GM12878 (cell line): ENCODE measurements around the gene JAKMIP1. TPM values are rescaled to one million over a fixed set of nuclear protein-coding genes. Genes with fewer than 3 reads are reported as not detected.

Experiments used
- ATAC-seq: fragments of 200-7000 bp; cut with Tn5 transposase; 3 replicates; pipeline ENCODE4 v1.9.1; 2020; ENCODE audit warnings: mild to moderate bottlenecking, moderate library complexity
- BruUV-seq: library from RNA; stranded (reverse); fragments of 400-500 nt; replicated peaks from 2 replicates; lab custom pipeline; 2021; lab: Mats Ljungman, UMichigan
- CTCF ChIA-PET: fragments of 300-600 bp; sonication (Branson Sonifier 250); formaldehyde crosslinking; extraction: SDS; loops from one replicate; lab custom pipeline; 2021; ENCODE audit warnings: inconsistent platforms; lab: Yijun Ruan, JAX
- POLR2A ChIA-PET: fragments of 350-600 bp; formaldehyde crosslinking; extraction: SDS; loops from one replicate; lab custom pipeline; 2021; ENCODE audit warnings: inconsistent platforms; lab: Charles Lee
- RAD21 ChIA-PET: fragments of 300-600 bp; sonication (Branson Sonifier 250); formaldehyde crosslinking; loops from one replicate; lab custom pipeline; 2023; ENCODE audit warnings: antibody characterized with exemption; ENCODE audit not compliant: unreplicated experiment; lab: Charles Lee
- SMC1A ChIA-PET: fragments of 300-600 bp; sonication (Branson Sonifier 250); formaldehyde crosslinking; loops from one replicate; lab custom pipeline; 2023; ENCODE audit not compliant: unreplicated experiment, uncharacterized antibody; lab: Charles Lee
- DNase-seq: peaks from one replicate; pipeline ENCODE4 v3.0.0-alpha.2; 2011; ENCODE audit warnings: low read depth, low spot score
- FAIRE-seq: peaks from 3 replicates; lab custom pipeline; 2011; peaks lifted over from hg19 to GRCh38; lab: Jason Lieb, UNC
- H2AFZ ChIP-seq: 2 replicates; pipeline ENCODE4 v1.6.0; 2011; ENCODE audit warnings: low read depth, low read length, control low read depth; ENCODE audit not compliant: control insufficient read depth
- H3K27ac ChIP-seq: 2 replicates; pipeline ENCODE4 v1.5.1; 2011; ENCODE audit warnings: control low read depth; ENCODE audit not compliant: control insufficient read depth, insufficient read depth
- H3K27me3 ChIP-seq, 2 experiments: replicated peaks in 1 of 2; 2 replicates each; pipeline versions ENCODE4 v1.6.0 to v1.6.1; 2011; ENCODE audit warnings: low read length in 1 of 2; ENCODE audit not compliant: control insufficient read depth in 2 of 2, insufficient read depth in 2 of 2
- H3K36me3 ChIP-seq, 2 experiments: 2 replicates each; pipeline ENCODE4 v1.5.1; 2011; ENCODE audit warnings: low read length in 1 of 2; ENCODE audit not compliant: control insufficient read depth in 2 of 2, insufficient read depth in 2 of 2
- H3K4me1 ChIP-seq: 2 replicates; pipeline ENCODE4 v1.6.1; 2011; ENCODE audit warnings: mild to moderate bottlenecking, low read length, moderate library complexity, mixed read lengths; ENCODE audit not compliant: control insufficient read depth, insufficient read depth
- H3K4me2 ChIP-seq: 2 replicates; pipeline ENCODE4 v1.6.0; 2011; ENCODE audit warnings: control low read depth; ENCODE audit not compliant: control insufficient read depth, insufficient read depth
- H3K4me3 ChIP-seq: fragments of 200-600 bp; sonication (generic); 2 replicates; pipeline ENCODE4 v1.5.1; 2016
- H3K79me2 ChIP-seq: 2 replicates; pipeline ENCODE4 v1.6.0; 2011; ENCODE audit warnings: low read length; ENCODE audit not compliant: control insufficient read depth, insufficient read depth
- H3K9ac ChIP-seq: 2 replicates; pipeline ENCODE4 v1.8.0; 2011; ENCODE audit warnings: low read length, control low read depth, mixed read lengths; ENCODE audit not compliant: control insufficient read depth, insufficient read depth
- H3K9me3 ChIP-seq: replicated peaks from 3 replicates; pipeline ENCODE4 v1.5.1; 2011; ENCODE audit warnings: mild to moderate bottlenecking, low read length; ENCODE audit not compliant: control insufficient read depth, insufficient read depth
- H4K20me1 ChIP-seq: 2 replicates; pipeline ENCODE4 v1.6.0; 2011; ENCODE audit not compliant: control insufficient read depth, insufficient read depth
- CHD1 ChIP-seq: IDR thresholded peaks from 2 replicates; pipeline ENCODE4 v1.6.1; 2012; ENCODE audit warnings: low read depth, low read length, improper control_type of control experiment
- CTCF ChIP-seq, 3 experiments: IDR thresholded peaks in 2 of 3; conservative IDR thresholded peaks in 1 of 3; 2 replicates each; pipeline ENCODE4 v1.5.1; 2011; ENCODE audit warnings: low read depth in 3 of 3, low read length in 3 of 3, mild to moderate bottlenecking in 3 of 3, control low read depth in 2 of 3, moderate library complexity in 2 of 3, inconsistent platforms in 1 of 3, mixed read lengths in 1 of 3; ENCODE audit not compliant: control insufficient read depth in 2 of 3, insufficient read depth in 1 of 3; ENCODE audit errors: extremely low read depth in 1 of 3
- HCFC1 ChIP-seq: fragments of 150-350 bp; IDR thresholded peaks from 2 replicates; pipeline ENCODE4 v1.6.1; 2014; ENCODE audit warnings: low read length
- IRF5 ChIP-seq: fragments of 450-650 bp; IDR thresholded peaks from 2 replicates; pipeline ENCODE4 v1.6.1; 2017; ENCODE audit warnings: borderline replicate concordance
- NFYB ChIP-seq: IDR thresholded peaks from 2 replicates; pipeline ENCODE4 v1.6.1; 2011; ENCODE audit warnings: low read depth, mild to moderate bottlenecking, low read length, improper control_type of control experiment, moderate library complexity; ENCODE audit not compliant: insufficient read depth
- STAT3 ChIP-seq: IDR thresholded peaks from 2 replicates; pipeline ENCODE4 v1.6.1; 2011; ENCODE audit warnings: low read depth, low read length, improper control_type of control experiment
- ZNF592 ChIP-seq: fragments of 450-650 bp; IDR thresholded peaks from 2 replicates; pipeline ENCODE4 v1.6.1; 2017; ENCODE audit warnings: mild to moderate bottlenecking, moderate library complexity
- ZSCAN29 ChIP-seq: fragments of 450-650 bp; IDR thresholded peaks from 2 replicates; pipeline ENCODE4 v1.6.1; 2017; ENCODE audit warnings: mild to moderate bottlenecking, moderate library complexity
- WGBS: methylation state at CpG from one replicate; pipeline ENCODE4 v1.1.6; 2016; ENCODE audit warnings: low lambda C conversion rate; ENCODE audit not compliant: insufficient replicate concordance, insufficient coverage; ENCODE audit errors: missing lambda C conversion rate; 5-methylcytosine and 5-hydroxymethylcytosine counted together
- in situ Hi-C: fragments of 300-500 bp; cut with MboI; formaldehyde crosslinking; loops from 9 replicates; pipeline ENCODE4 v1.14.3; 2018; ENCODE audit warnings: mixed read lengths
- intact Hi-C: fragments of 100-400 bp; cut with micrococcal nuclease; formaldehyde crosslinking; loops from one replicate; pipeline ENCODE4 v1.14.2; 2022; ENCODE audit not compliant: unreplicated experiment
- polyA plus RNA-seq, 11 experiments: library from polyadenylated mRNA; depleted of rRNA in 4 of 11; unstranded in 6 of 11; stranded (reverse) in 5 of 11; fragments of >200 nt; fragmentation: Nextera tagmentation in 4 of 11; fragmentation: Illumina TruSeq in 1 of 11; extraction: Ambion mirVana in 4 of 11; extraction: Trizol in 1 of 11; gene quantifications; 1 replicate in 1 of 11; 2 replicates in 10 of 11; pipeline versions ENCODE4 v1.2.1 to v1.2.3, GENCODE V29; 2011 to 2016; ENCODE audit warnings: inconsistent platforms in 2 of 11, missing spikeins in 2 of 11, low read depth in 1 of 11
- total RNA-seq, 4 experiments: library from RNA; depleted of rRNA in 3 of 4; stranded (reverse); fragments of >200 nt in 3 of 4; fragmentation: Illumina TruSeq in 1 of 4; extraction: Trizol in 1 of 4; gene quantifications; 2 replicates each; pipeline versions ENCODE4 v1.2.1 to v1.2.3, GENCODE V29; 2013 to 2021

Gene JAKMIP1
- total and polyA plus RNA-seq, 10 of the 15 experiments (the other 5 are each of a cell fraction or from before 2014, with no cell fraction given) = 0.52 to 16.7 (median 12.3) TPM

- DNase-seq (no peak), ATAC-seq (no peak), FAIRE-seq (no peak)
- Histone ChIP-seq H3K27ac (no peak overlapping the region), H3K4me2 (no peak overlapping the region), H3K4me3 (no peak overlapping the region), H3K79me2 (no peaks in the 10 kb centered on the region), H2AFZ (no peak overlapping the region), H3K9ac (no peak overlapping the region)
- ChIA-PET CTCF (interaction anchor here (1.6 kb wide), 1 partner anchor 28 kb away, joined by 3 read pairs; no protein-coding TSS in a partner anchor), SMC1A (interaction anchor here (1.0 kb wide), 1 partner anchor 37 kb away, joined by 3 read pairs; no protein-coding TSS in a partner anchor), RAD21 (no interaction called here), POLR2A (no interaction called here)
- 62% methylated on average over 10 of the region's 10 CpGs for WGBS
- BruUV-seq = no TSS peak
- TF ChIP-seq STAT3 (no peak), HCFC1 (no peak), ZNF592 (no peak), IRF5 (no peak), NFYB (no peak), ZSCAN29 (no peak), CHD1 (no peak), CTCF (IDR thresholded peaks at IDR 0.05 in 2 of 3, conservative IDR thresholded peaks at IDR 0.05 in 1 of 3; ENCODE audit: control insufficient read depth in 2 of 3, extremely low read depth in 1 of 3, insufficient read depth in 1 of 3, low read depth in 3 of 3, low read length in 3 of 3) (no peak)
- TF ChIP-seq, all 136 proteins: peak for 0
- in situ Hi-C loops = no loop called here
- intact Hi-C loops = no loop called here
- Histone ChIP-seq H4K20me1 (no peaks in the 10 kb centered on the region), H3K9me3 (peaks cover 7% of the 10 kb centered on the region), H3K36me3 (no peaks in the 10 kb centered on the region; a peak in 1 of 4 replicates), H3K4me1 (no peaks in the 10 kb centered on the region), H3K27me3 (no peaks in the 10 kb centered on the region)
These were observed 38.4 kb downstream of the JAKMIP1 start for GRCh38 chr4:6161921-6162464.
